CD14-positive monocyte (primary cell): ENCODE results near the gene HSFX2. TPM values are rescaled to one million over a fixed set of nuclear protein-coding genes. Genes with fewer than 3 reads are reported as not detected.
"Not testable (repeated sequence)": the region's sequence is repeated elsewhere in the genome, so short reads cannot be mapped to it uniquely, and the experiment has no call there.

Experiments used
- DNase-seq, 3 donors: peaks; one replicate each; pipeline ENCODE4 v3.0.0-alpha.2; 2011 to 2022
- H2AFZ ChIP-seq: 2 replicates; pipeline ENCODE4 v1.6.0; 2012; ENCODE audit warnings: mild to moderate bottlenecking, low read depth, low read length, inconsistent platforms; ENCODE audit not compliant: insufficient read depth, poor library complexity, severe bottlenecking
- H3K27ac ChIP-seq, 2 donors: 1 replicate in 1 of 2; 2 replicates in 1 of 2; pipeline ENCODE4 v1.5.1; 2012 to 2013; ENCODE audit warnings: low read length in 2 of 2, control low read depth in 1 of 2, inconsistent platforms in 1 of 2, low read depth in 1 of 2, mild to moderate bottlenecking in 1 of 2
- H3K27me3 ChIP-seq, 2 donors: one replicate each; pipeline versions ENCODE4 v1.6.0 to v1.6.1; 2011 to 2013; ENCODE audit warnings: low read length in 2 of 2; ENCODE audit not compliant: control insufficient read depth in 2 of 2, insufficient read depth in 2 of 2
- H3K36me3 ChIP-seq, 2 donors: replicated peaks in 1 of 2; 1 replicate in 1 of 2; 2 replicates in 1 of 2; pipeline versions ENCODE4 v1.5.1 to v1.6.1; 2012 to 2013; ENCODE audit warnings: low read length in 2 of 2, control low read depth in 1 of 2, inconsistent platforms in 1 of 2, mild to moderate bottlenecking in 1 of 2; ENCODE audit not compliant: insufficient read depth in 2 of 2, control insufficient read depth in 1 of 2
- H3K4me1 ChIP-seq, 2 donors: 1 replicate in 1 of 2; 2 replicates in 1 of 2; pipeline versions ENCODE4 v1.5.1 to v1.6.1; 2012 to 2013; ENCODE audit warnings: low read length in 2 of 2, control low read depth in 1 of 2, inconsistent platforms in 1 of 2, mild to moderate bottlenecking in 1 of 2, moderate library complexity in 1 of 2; ENCODE audit not compliant: insufficient read depth in 2 of 2, control insufficient read depth in 1 of 2
- H3K4me2 ChIP-seq: replicated peaks from 2 replicates; pipeline ENCODE3; 2012; ENCODE audit warnings: low read length, moderate library complexity, mild to moderate bottlenecking; ENCODE audit not compliant: poor library complexity, severe bottlenecking; ENCODE audit errors: extremely low read depth
- H3K4me3 ChIP-seq, 3 experiments: fragments of 200-600 bp in 1 of 3; sonication (generic) in 1 of 3; replicated peaks in 1 of 3; 1 replicate in 2 of 3; 2 replicates in 1 of 3; pipeline ENCODE4 v1.5.1; 2011 to 2013; ENCODE audit warnings: low read length in 3 of 3, mild to moderate bottlenecking in 3 of 3, control low read depth in 2 of 3, low read depth in 2 of 3, inconsistent platforms in 1 of 3, moderate library complexity in 1 of 3
- H3K79me2 ChIP-seq: 2 replicates; pipeline ENCODE4 v1.6.0; 2012; ENCODE audit warnings: mild to moderate bottlenecking, control low read depth, inconsistent platforms, low read length, moderate library complexity; ENCODE audit not compliant: insufficient read depth
- H3K9ac ChIP-seq: 2 replicates; pipeline ENCODE4 v1.6.0; 2017; ENCODE audit warnings: low read length, mild to moderate bottlenecking; ENCODE audit not compliant: insufficient read depth, poor library complexity, severe bottlenecking
- H3K9me3 ChIP-seq, 2 donors: replicated peaks in 1 of 2; 1 replicate in 1 of 2; 2 replicates in 1 of 2; pipeline versions ENCODE4 v1.5.1 to v1.6.1; 2012 to 2013; ENCODE audit warnings: low read length in 2 of 2, control low read depth in 1 of 2; ENCODE audit not compliant: control insufficient read depth in 1 of 2, insufficient read depth in 1 of 2
- H4K20me1 ChIP-seq: 2 replicates; pipeline ENCODE4 v1.6.0; 2012; ENCODE audit warnings: mild to moderate bottlenecking, low read length, control low read depth, moderate library complexity; ENCODE audit not compliant: insufficient read depth
- H3K27ac Mint-ChIP-seq, 7 donors: one replicate each; pipeline ENCODE4 v1.8.0; 2020; ENCODE audit warnings: mild to moderate bottlenecking in 7 of 7, mixed read lengths in 7 of 7, moderate library complexity in 6 of 7, inconsistent platforms in 2 of 7
- H3K27me3 Mint-ChIP-seq, 3 donors: one replicate each; pipeline ENCODE4 v1.8.0; 2021 to 2022; ENCODE audit warnings: low read depth in 3 of 3, mild to moderate bottlenecking in 3 of 3, mixed read lengths in 3 of 3, moderate library complexity in 3 of 3, inconsistent platforms in 1 of 3
- H3K36me3 Mint-ChIP-seq, 2 donors: one replicate each; pipeline ENCODE4 v1.8.0; 2020; ENCODE audit warnings: mixed read lengths in 2 of 2, inconsistent platforms in 1 of 2, mild to moderate bottlenecking in 1 of 2
- H3K4me1 Mint-ChIP-seq: one replicate; pipeline ENCODE4 v1.8.0; 2020; ENCODE audit warnings: mild to moderate bottlenecking, mixed read lengths
- H3K4me3 Mint-ChIP-seq, 2 donors: one replicate each; pipeline ENCODE4 v1.8.0; 2020; ENCODE audit warnings: mild to moderate bottlenecking in 2 of 2, mixed read lengths in 2 of 2, moderate library complexity in 1 of 2
- H3K9me3 Mint-ChIP-seq, 7 donors: one replicate each; pipeline ENCODE4 v1.8.0; 2020 to 2022; ENCODE audit warnings: mixed read lengths in 7 of 7, mild to moderate bottlenecking in 6 of 7, moderate library complexity in 6 of 7, inconsistent platforms in 2 of 7
- WGBS: methylation state at CpG from one replicate; pipeline ENCODE4 v1.1.5; 2013; ENCODE audit warnings: missing lambda C conversion rate; ENCODE audit not compliant: insufficient coverage; 5-methylcytosine and 5-hydroxymethylcytosine counted together
- intact Hi-C, 2 donors: fragments of 100-400 bp; cut with micrococcal nuclease; formaldehyde crosslinking; loops; one replicate each; pipeline versions ENCODE4 v1.15.0 to v1.15.1; 2023
- polyA plus RNA-seq, 3 donors: library from polyadenylated mRNA; depleted of rRNA in 1 of 3; unstranded in 2 of 3; stranded (reverse) in 1 of 3; fragments of 300-500 nt in 2 of 3; fragments of >200 nt in 1 of 3; fragmentation: Illumina TruSeq in 2 of 3; gene quantifications; 1 replicate in 2 of 3; 2 replicates in 1 of 3; pipeline ENCODE4 v1.2.3, GENCODE V29; 2012 to 2021

The HSFX2 gene
- polyA plus RNA-seq, 3 donors, result 0.11 TPM; not detected in 2

- H3K36me3 ChIP-seq, DNase-seq, H3K27ac Mint-ChIP-seq: not testable (repeated sequence)
Observed at GRCh38 chrX:149590993-149591392, 4.1 kb downstream of the HSFX2 start.

GRCh38 chrX:149587359-149587758, 7.8 kb downstream of the HSFX2 start, which contains the start of gene MAGEA9B:
MAGEA9B (minus strand) TSS chrX:149587459; CDS start chrX:149583179, 4,280 bp downstream.
- intact Hi-C loops, H3K27me3 Mint-ChIP-seq: not testable (repeated sequence)

More at GRCh38 chrX:149590993-149591392, 4.1 kb downstream of the HSFX2 start:
- H3K9me3 ChIP-seq, H3K27me3 ChIP-seq, H3K4me3 ChIP-seq, H3K27me3 Mint-ChIP-seq, H3K4me1 Mint-ChIP-seq, H3K4me3 Mint-ChIP-seq, H3K4me1 ChIP-seq, H3K36me3 Mint-ChIP-seq, H3K79me2 ChIP-seq, H4K20me1 ChIP-seq, H3K9ac ChIP-seq, H3K9me3 Mint-ChIP-seq, H3K4me2 ChIP-seq, H3K27ac ChIP-seq, H2AFZ ChIP-seq, intact Hi-C loops: not testable (repeated sequence)
- no CpG with 5 or more reads among the region's 7 CpGs for WGBS

GRCh38 chrX:149585631-149586030, 9.5 kb downstream of the HSFX2 start:
- H3K9me3 ChIP-seq, H3K27ac ChIP-seq, H3K9me3 Mint-ChIP-seq, DNase-seq, H3K27me3 ChIP-seq, intact Hi-C loops, H3K4me3 Mint-ChIP-seq, H3K4me2 ChIP-seq, H3K36me3 Mint-ChIP-seq, H3K79me2 ChIP-seq, H4K20me1 ChIP-seq, H3K4me1 Mint-ChIP-seq, H2AFZ ChIP-seq, H3K9ac ChIP-seq, H3K36me3 ChIP-seq, H3K4me1 ChIP-seq, H3K4me3 ChIP-seq, H3K27ac Mint-ChIP-seq, H3K27me3 Mint-ChIP-seq: not testable (repeated sequence)
- no CpG with 5 or more reads among the region's 17 CpGs for WGBS

More at GRCh38 chrX:149587359-149587758, 7.8 kb downstream of the HSFX2 start, which contains the start of gene MAGEA9B:
- no CpG with 5 or more reads among the region's 12 CpGs for WGBS
- not testable (repeated sequence) for H3K4me2 ChIP-seq, H3K4me1 ChIP-seq, H3K9me3 ChIP-seq, H3K4me1 Mint-ChIP-seq, H2AFZ ChIP-seq, H3K27ac ChIP-seq, H3K9ac ChIP-seq, H3K4me3 Mint-ChIP-seq, H3K36me3 ChIP-seq, H3K36me3 Mint-ChIP-seq, H3K27me3 ChIP-seq, H4K20me1 ChIP-seq, DNase-seq, H3K9me3 Mint-ChIP-seq, H3K4me3 ChIP-seq, H3K27ac Mint-ChIP-seq, H3K79me2 ChIP-seq

- H3K4me3 Mint-ChIP-seq, H2AFZ ChIP-seq, H3K9me3 ChIP-seq, DNase-seq, H3K27me3 ChIP-seq, H3K4me3 ChIP-seq, H3K9me3 Mint-ChIP-seq, H3K4me1 ChIP-seq, H3K27me3 Mint-ChIP-seq, H3K4me1 Mint-ChIP-seq, H3K36me3 ChIP-seq, intact Hi-C loops, H3K9ac ChIP-seq, H3K36me3 Mint-ChIP-seq, H3K27ac Mint-ChIP-seq, H3K79me2 ChIP-seq, H3K27ac ChIP-seq, H4K20me1 ChIP-seq, H3K4me2 ChIP-seq: not testable (repeated sequence)
- no CpG with 5 or more reads among the region's 1 CpG for WGBS
Observed at GRCh38 chrX:149573456-149573855, 21.7 kb downstream of the HSFX2 start.
